ENCODE data around the gene LHPP. TPM values are rescaled to one million over a fixed set of nuclear protein-coding genes. Genes with fewer than 3 reads are reported as not detected.

Gene LHPP
- total RNA-seq, 1 experiment from 2014 or later, result 6.6 TPM

GRCh38 chr10:124532788-124533187 lies 71.2 kb downstream of the LHPP start:
- BruUV-seq (replicated peaks), result no TSS peak
- H3K4me2 ChIP-seq (ENCODE audit: low read length), result no peak overlapping the region
- H3K9me2 ChIP-seq (replicated peaks; ENCODE audit: low read length), result no peaks in the 10 kb centered on the region
- no peaks in the 10 kb centered on the region for H3F3A ChIP-seq (ENCODE audit: low read length, unreplicated experiment)
- no peaks in the 10 kb centered on the region for H3K36me3 ChIP-seq (ENCODE audit: low read depth, low read length)
- no peak overlapping the region for H3K27ac ChIP-seq (ENCODE audit: low read length)
- no peaks in the 10 kb centered on the region for H3K79me2 ChIP-seq (ENCODE audit: low read length)
- intact Hi-C loops (cut with micrococcal nuclease), result no loop called here
- H3K27me3 ChIP-seq (ENCODE audit: low read length), result no peaks in the 10 kb centered on the region
- no peak overlapping the region for H3K4me3 ChIP-seq (ENCODE audit: low read length)
- H2AFZ ChIP-seq (ENCODE audit: low read length), result no peak overlapping the region
- H3K9me3 ChIP-seq (ENCODE audit: low read length), result no peaks in the 10 kb centered on the region
- TF ChIP-seq EZH2 (IDR thresholded peaks at IDR 0.05; ENCODE audit: low read length, unreplicated experiment), result no peak
- no peak for TF ChIP-seq CTCF (conservative IDR thresholded peaks at IDR 0.05; ENCODE audit: low read depth, low read length)
- no peak for TF ChIP-seq EZH2phosphoT487 (IDR thresholded peaks at IDR 0.05; ENCODE audit: borderline replicate concordance, low read length)
- POLR2A ChIA-PET (ENCODE audit: unreplicated experiment), result no interaction called here
- no peaks in the 10 kb centered on the region for H3K4me1 ChIP-seq (ENCODE audit: insufficient read depth, low read length)
- ATAC-seq, result no peak
- CTCF ChIA-PET, result no interaction called here
- no peaks in the 10 kb centered on the region for H4K20me1 ChIP-seq (ENCODE audit: low read length)
- no peak overlapping the region for H3K9ac ChIP-seq (ENCODE audit: low read length)
- no peak for DNase-seq

DNA sequence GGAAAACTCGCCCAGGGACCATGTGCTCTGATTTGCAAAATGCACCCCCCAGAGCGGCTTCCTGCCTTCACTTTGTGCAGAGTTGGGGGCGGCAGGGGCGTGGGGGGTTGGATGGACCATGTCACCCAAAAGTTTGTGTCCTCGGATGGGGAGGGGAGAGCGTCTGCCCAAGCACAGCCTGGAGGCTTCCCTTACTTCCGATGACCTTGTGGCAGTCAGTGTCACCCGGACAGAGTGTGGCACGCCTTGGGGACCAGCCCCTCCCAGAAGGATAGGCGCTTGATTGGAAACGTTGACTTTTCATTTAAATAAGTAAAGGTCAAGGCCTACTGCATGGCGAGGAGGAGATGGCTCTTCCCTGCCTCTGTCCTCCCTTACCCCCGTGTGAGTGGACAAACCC lies 71.6 kb downstream of the LHPP start:
- ChIA-PET POLR2A (ENCODE audit: unreplicated experiment) (no interaction called here), CTCF (no interaction called here)
- no peaks in the 10 kb centered on the region for H4K20me1 ChIP-seq (ENCODE audit: low read length)
- H3K4me1 ChIP-seq (ENCODE audit: insufficient read depth, low read length), result no peaks in the 10 kb centered on the region
- ATAC-seq (no peak), DNase-seq (no peak)
- no peaks in the 10 kb centered on the region for H3K27me3 ChIP-seq (ENCODE audit: low read length)
- no peaks in the 10 kb centered on the region for H3K9me3 ChIP-seq (ENCODE audit: low read length)
- H3K27ac ChIP-seq (ENCODE audit: low read length), result no peak overlapping the region
- intact Hi-C loops (cut with micrococcal nuclease), result no loop called here
- H2AFZ ChIP-seq (ENCODE audit: low read length), result no peak overlapping the region
- H3K9ac ChIP-seq (ENCODE audit: low read length), result no peak overlapping the region
- no peak overlapping the region for H3K4me3 ChIP-seq (ENCODE audit: low read length)
- no peak overlapping the region for H3K4me2 ChIP-seq (ENCODE audit: low read length)
- BruUV-seq (replicated peaks), result no TSS peak
- no peak for TF ChIP-seq EZH2 (IDR thresholded peaks at IDR 0.05; ENCODE audit: low read length, unreplicated experiment)
- no peak for TF ChIP-seq CTCF (conservative IDR thresholded peaks at IDR 0.05; ENCODE audit: low read depth, low read length)
- TF ChIP-seq EZH2phosphoT487 (IDR thresholded peaks at IDR 0.05; ENCODE audit: borderline replicate concordance, low read length), result no peak
- no peaks in the 10 kb centered on the region for H3F3A ChIP-seq (ENCODE audit: low read length, unreplicated experiment)
- no peaks in the 10 kb centered on the region for H3K79me2 ChIP-seq (ENCODE audit: low read length)
- H3K9me2 ChIP-seq (replicated peaks; ENCODE audit: low read length), result no peaks in the 10 kb centered on the region
- no peaks in the 10 kb centered on the region for H3K36me3 ChIP-seq (ENCODE audit: low read depth, low read length)

GRCh38 chr10:124534231-124534798 lies 72.7 kb downstream of the LHPP start:
- ChIA-PET CTCF (no interaction called here), POLR2A (ENCODE audit: unreplicated experiment) (no interaction called here)
- TF ChIP-seq EZH2 (IDR thresholded peaks at IDR 0.05; ENCODE audit: low read length, unreplicated experiment) (no peak), CTCF (conservative IDR thresholded peaks at IDR 0.05; ENCODE audit: low read depth, low read length) (no peak), EZH2phosphoT487 (IDR thresholded peaks at IDR 0.05; ENCODE audit: borderline replicate concordance, low read length) (no peak)
- Histone ChIP-seq H2AFZ (ENCODE audit: low read length) (no peak overlapping the region), H3K9me2 (replicated peaks; ENCODE audit: low read length) (no peaks in the 10 kb centered on the region), H3F3A (ENCODE audit: low read length, unreplicated experiment) (no peaks in the 10 kb centered on the region), H3K27me3 (ENCODE audit: low read length) (no peaks in the 10 kb centered on the region), H3K4me3 (ENCODE audit: low read length) (no peak overlapping the region), H3K4me2 (ENCODE audit: low read length) (no peak overlapping the region), H4K20me1 (ENCODE audit: low read length) (no peaks in the 10 kb centered on the region), H3K9ac (ENCODE audit: low read length) (no peak overlapping the region), H3K4me1 (ENCODE audit: insufficient read depth, low read length) (no peaks in the 10 kb centered on the region), H3K36me3 (ENCODE audit: low read depth, low read length) (no peaks in the 10 kb centered on the region), H3K79me2 (ENCODE audit: low read length) (no peaks in the 10 kb centered on the region), H3K27ac (ENCODE audit: low read length) (no peak overlapping the region), H3K9me3 (ENCODE audit: low read length) (no peaks in the 10 kb centered on the region)
- no TSS peak for BruUV-seq (replicated peaks)
- intact Hi-C loops (cut with micrococcal nuclease), result no loop called here
- ATAC-seq (no peak), DNase-seq (no peak)
